HCT116 (cell line): ENCODE measurements around the gene YEATS4.

Experiments
- ATF3 ChIP-seq: IDR thresholded peaks from 2 replicates; pipeline ENCODE4 v1.6.1; 2012
- CEBPB ChIP-seq: IDR thresholded peaks from 2 replicates; pipeline ENCODE4 v1.6.1; 2012; ENCODE audit warnings: low read depth
- CTCF ChIP-seq, 3 experiments: fragments of 200-600 bp in 1 of 3; sonication (generic) in 1 of 3; IDR thresholded peaks in 2 of 3; conservative IDR thresholded peaks in 1 of 3; 2 replicates each; pipeline ENCODE4 v1.5.1; 2012 to 2017; ENCODE audit warnings: low read depth in 2 of 3, low read length in 2 of 3, antibody characterized with exemption in 1 of 3, borderline replicate concordance in 1 of 3, control low read depth in 1 of 3, mild to moderate bottlenecking in 1 of 3, mixed read lengths in 1 of 3, mixed run types in 1 of 3, moderate library complexity in 1 of 3; ENCODE audit not compliant: insufficient read depth in 1 of 3
- EGR1 ChIP-seq: IDR thresholded peaks from 2 replicates; pipeline ENCODE4 v1.6.1; 2012; ENCODE audit warnings: low read depth
- EZH2 ChIP-seq: fragments of 200-600 bp; sonication (generic); IDR thresholded peaks from 2 replicates; pipeline ENCODE4 v1.6.1; 2017; ENCODE audit warnings: antibody characterized with exemption, mixed run types
- EZH2phosphoT487 ChIP-seq: fragments of 200-600 bp; IDR thresholded peaks from 2 replicates; pipeline ENCODE4 v1.6.1; 2018; ENCODE audit warnings: antibody characterized with exemption, borderline replicate concordance
- POLR2A ChIP-seq: IDR thresholded peaks from 2 replicates; pipeline ENCODE4 v1.7.0; 2011; ENCODE audit warnings: borderline replicate concordance; ENCODE audit not compliant: insufficient read depth, insufficient read length; ENCODE audit errors: extremely low read depth
- YY1 ChIP-seq: IDR thresholded peaks from 2 replicates; pipeline ENCODE4 v1.6.1; 2011; ENCODE audit warnings: low read length, low read depth, moderate library complexity, mild to moderate bottlenecking; ENCODE audit not compliant: insufficient replicate concordance; ENCODE audit errors: extremely low read depth
- ZNF274 ChIP-seq: fragments of 200-500 bp; sonication (Bioruptor generic); IDR thresholded peaks from 2 replicates; pipeline ENCODE4 v1.6.1; 2014; ENCODE audit warnings: mild to moderate bottlenecking, low read depth, low read length, inconsistent platforms

GRCh38 chr12:69385038-69385437 is 25.5 kb downstream of the YEATS4 start:
- TF ChIP-seq EZH2phosphoT487 (no peak), CTCF (IDR thresholded peaks at IDR 0.05 in 2 of 3, conservative IDR thresholded peaks at IDR 0.05 in 1 of 3; ENCODE audit: borderline replicate concordance in 1 of 3, insufficient read depth in 1 of 3, low read depth in 2 of 3, low read length in 2 of 3) (no peak), EZH2 (no peak), YY1 (no peak), CEBPB (no peak), ATF3 (no peak), POLR2A (no peak), EGR1 (no peak), ZNF274 (no peak)
